EH (cell line): ENCODE results near the gene URGCP.
A peak's percentile ranks its signal among the peaks of the same experiment; 100 is the strongest.
"Not testable (repeated sequence)": the region's sequence is repeated elsewhere in the genome, so short reads cannot be mapped to it uniquely, and the experiment has no call there.

ENCODE experiments used
- DNase-seq: peaks from one replicate; pipeline ENCODE4 v3.0.0-alpha.2; 2015; ENCODE audit warnings: low read depth

URGCP gene

GRCh38 chr7:43834463-43835251, 71.7 kb downstream of the URGCP start:
- DNase-seq, result peak; percentile 52

GRCh38 chr7:43830917-43831316, 75.5 kb downstream of the URGCP start:
- DNase-seq, result not testable (repeated sequence)
